GM12878 (cell line): ENCODE results near the gene PCDHGA2. TPM values are rescaled to one million over a fixed set of nuclear protein-coding genes. Genes with fewer than 3 reads are reported as not detected.

Source experiments
- ATAC-seq: fragments of 200-7000 bp; cut with Tn5 transposase; 3 replicates; pipeline ENCODE4 v1.9.1; 2020; ENCODE audit warnings: mild to moderate bottlenecking, moderate library complexity
- BruUV-seq: library from RNA; stranded (reverse); fragments of 400-500 nt; replicated peaks from 2 replicates; lab custom pipeline; 2021; lab: Mats Ljungman, UMichigan
- CTCF ChIA-PET: fragments of 300-600 bp; sonication (Branson Sonifier 250); formaldehyde crosslinking; extraction: SDS; loops from one replicate; lab custom pipeline; 2021; ENCODE audit warnings: inconsistent platforms; lab: Yijun Ruan, JAX
- POLR2A ChIA-PET: fragments of 350-600 bp; formaldehyde crosslinking; extraction: SDS; loops from one replicate; lab custom pipeline; 2021; ENCODE audit warnings: inconsistent platforms; lab: Charles Lee
- RAD21 ChIA-PET: fragments of 300-600 bp; sonication (Branson Sonifier 250); formaldehyde crosslinking; loops from one replicate; lab custom pipeline; 2023; ENCODE audit warnings: antibody characterized with exemption; ENCODE audit not compliant: unreplicated experiment; lab: Charles Lee
- SMC1A ChIA-PET: fragments of 300-600 bp; sonication (Branson Sonifier 250); formaldehyde crosslinking; loops from one replicate; lab custom pipeline; 2023; ENCODE audit not compliant: unreplicated experiment, uncharacterized antibody; lab: Charles Lee
- DNase-seq: peaks from one replicate; pipeline ENCODE4 v3.0.0-alpha.2; 2011; ENCODE audit warnings: low read depth, low spot score
- FAIRE-seq: peaks from 3 replicates; lab custom pipeline; 2011; peaks lifted over from hg19 to GRCh38; lab: Jason Lieb, UNC
- H2AFZ ChIP-seq: 2 replicates; pipeline ENCODE4 v1.6.0; 2011; ENCODE audit warnings: low read depth, low read length, control low read depth; ENCODE audit not compliant: control insufficient read depth
- H3K27ac ChIP-seq: 2 replicates; pipeline ENCODE4 v1.5.1; 2011; ENCODE audit warnings: control low read depth; ENCODE audit not compliant: control insufficient read depth, insufficient read depth
- H3K27me3 ChIP-seq, 2 experiments: replicated peaks in 1 of 2; 2 replicates each; pipeline versions ENCODE4 v1.6.0 to v1.6.1; 2011; ENCODE audit warnings: low read length in 1 of 2; ENCODE audit not compliant: control insufficient read depth in 2 of 2, insufficient read depth in 2 of 2
- H3K36me3 ChIP-seq, 2 experiments: 2 replicates each; pipeline ENCODE4 v1.5.1; 2011; ENCODE audit warnings: low read length in 1 of 2; ENCODE audit not compliant: control insufficient read depth in 2 of 2, insufficient read depth in 2 of 2
- H3K4me1 ChIP-seq: 2 replicates; pipeline ENCODE4 v1.6.1; 2011; ENCODE audit warnings: mild to moderate bottlenecking, low read length, moderate library complexity, mixed read lengths; ENCODE audit not compliant: control insufficient read depth, insufficient read depth
- H3K4me2 ChIP-seq: 2 replicates; pipeline ENCODE4 v1.6.0; 2011; ENCODE audit warnings: control low read depth; ENCODE audit not compliant: control insufficient read depth, insufficient read depth
- H3K4me3 ChIP-seq: fragments of 200-600 bp; sonication (generic); 2 replicates; pipeline ENCODE4 v1.5.1; 2016
- H3K79me2 ChIP-seq: 2 replicates; pipeline ENCODE4 v1.6.0; 2011; ENCODE audit warnings: low read length; ENCODE audit not compliant: control insufficient read depth, insufficient read depth
- H3K9ac ChIP-seq: 2 replicates; pipeline ENCODE4 v1.8.0; 2011; ENCODE audit warnings: low read length, control low read depth, mixed read lengths; ENCODE audit not compliant: control insufficient read depth, insufficient read depth
- H3K9me3 ChIP-seq: replicated peaks from 3 replicates; pipeline ENCODE4 v1.5.1; 2011; ENCODE audit warnings: mild to moderate bottlenecking, low read length; ENCODE audit not compliant: control insufficient read depth, insufficient read depth
- H4K20me1 ChIP-seq: 2 replicates; pipeline ENCODE4 v1.6.0; 2011; ENCODE audit not compliant: control insufficient read depth, insufficient read depth
- CBFB ChIP-seq: IDR thresholded peaks from 2 replicates; pipeline ENCODE4 v1.6.1; 2016; ENCODE audit warnings: antibody characterized with exemption, low read depth
- GABPA ChIP-seq: IDR thresholded peaks from 2 replicates; pipeline ENCODE4 v1.6.1; 2014; ENCODE audit warnings: antibody characterized with exemption, low read depth, mild to moderate bottlenecking, inconsistent platforms
- JUNB ChIP-seq: IDR thresholded peaks from 2 replicates; pipeline ENCODE4 v1.6.1; 2016; ENCODE audit warnings: antibody characterized with exemption, mild to moderate bottlenecking
- POLR2AphosphoS5 ChIP-seq: IDR thresholded peaks from 2 replicates; pipeline ENCODE4 v1.6.1; 2011; ENCODE audit warnings: mild to moderate bottlenecking, low read length, inconsistent platforms
- RAD21 ChIP-seq: IDR thresholded peaks from 2 replicates; pipeline ENCODE4 v1.6.1; 2011; ENCODE audit warnings: mild to moderate bottlenecking, low read depth, low read length, moderate library complexity; ENCODE audit not compliant: insufficient read depth
- SMAD1 ChIP-seq: fragments of 450-650 bp; IDR thresholded peaks from 2 replicates; pipeline ENCODE4 v1.6.1; 2018; ENCODE audit warnings: mild to moderate bottlenecking, low read depth; ENCODE audit not compliant: partially characterized antibody
- WGBS: methylation state at CpG from one replicate; pipeline ENCODE4 v1.1.6; 2016; ENCODE audit warnings: low lambda C conversion rate; ENCODE audit not compliant: insufficient replicate concordance, insufficient coverage; ENCODE audit errors: missing lambda C conversion rate; 5-methylcytosine and 5-hydroxymethylcytosine counted together
- in situ Hi-C: fragments of 300-500 bp; cut with MboI; formaldehyde crosslinking; loops from 9 replicates; pipeline ENCODE4 v1.14.3; 2018; ENCODE audit warnings: mixed read lengths
- intact Hi-C: fragments of 100-400 bp; cut with micrococcal nuclease; formaldehyde crosslinking; loops from one replicate; pipeline ENCODE4 v1.14.2; 2022; ENCODE audit not compliant: unreplicated experiment
- polyA plus RNA-seq, 11 experiments: library from polyadenylated mRNA; depleted of rRNA in 4 of 11; unstranded in 6 of 11; stranded (reverse) in 5 of 11; fragments of >200 nt; fragmentation: Nextera tagmentation in 4 of 11; fragmentation: Illumina TruSeq in 1 of 11; extraction: Ambion mirVana in 4 of 11; extraction: Trizol in 1 of 11; gene quantifications; 1 replicate in 1 of 11; 2 replicates in 10 of 11; pipeline versions ENCODE4 v1.2.1 to v1.2.3, GENCODE V29; 2011 to 2016; ENCODE audit warnings: inconsistent platforms in 2 of 11, missing spikeins in 2 of 11, low read depth in 1 of 11
- total RNA-seq, 4 experiments: library from RNA; depleted of rRNA in 3 of 4; stranded (reverse); fragments of >200 nt in 3 of 4; fragmentation: Illumina TruSeq in 1 of 4; extraction: Trizol in 1 of 4; gene quantifications; 2 replicates each; pipeline versions ENCODE4 v1.2.1 to v1.2.3, GENCODE V29; 2013 to 2021
- TF ChIP-seq, protein P1 (sequence below), 3 experiments: IDR thresholded peaks in 2 of 3; conservative IDR thresholded peaks in 1 of 3; 2 replicates each; pipeline ENCODE4 v1.5.1; 2011; ENCODE audit warnings: low read depth in 3 of 3, low read length in 3 of 3, mild to moderate bottlenecking in 3 of 3, control low read depth in 2 of 3, moderate library complexity in 2 of 3, inconsistent platforms in 1 of 3, mixed read lengths in 1 of 3; ENCODE audit not compliant: control insufficient read depth in 2 of 3, insufficient read depth in 1 of 3; ENCODE audit errors: extremely low read depth in 1 of 3

PCDHGA2 gene
- total and polyA plus RNA-seq, 10 of the 15 experiments (the other 5 are each of a cell fraction or from before 2014, with no cell fraction given) = 0.03 to 0.11 (median 0.05) TPM; not detected in 4

DNA sequence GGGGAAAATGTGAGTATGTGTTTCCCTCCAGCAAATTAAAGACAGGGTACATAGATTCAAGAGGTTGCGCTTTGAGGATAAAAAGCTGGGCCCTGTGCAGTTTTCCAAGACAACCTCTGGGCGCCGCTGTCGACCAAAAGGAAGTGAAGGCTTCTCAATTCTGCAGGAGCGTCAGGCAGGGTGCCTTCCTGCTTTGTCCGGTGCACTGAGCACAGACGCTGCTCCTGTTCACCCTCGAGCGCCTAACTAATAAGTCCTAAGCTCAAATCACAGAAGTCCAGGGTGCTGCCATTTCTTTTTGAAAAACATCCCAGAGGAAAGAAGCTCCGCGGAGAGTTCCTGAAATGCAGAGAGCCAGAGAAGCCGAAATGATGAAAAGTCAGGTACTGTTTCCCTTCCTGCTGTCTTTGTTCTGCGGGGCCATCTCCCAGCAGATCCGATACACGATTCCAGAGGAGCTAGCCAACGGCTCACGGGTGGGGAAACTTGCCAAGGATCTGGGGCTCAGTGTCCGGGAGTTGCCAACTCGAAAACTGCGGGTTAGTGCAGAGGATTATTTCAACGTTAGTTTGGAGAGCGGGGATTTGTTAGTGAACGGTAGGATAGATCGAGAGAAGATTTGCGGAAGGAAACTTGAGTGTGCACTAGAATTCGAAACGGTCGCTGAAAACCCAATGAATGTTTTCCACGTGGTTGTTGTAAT lies 11.5 kb downstream of the PCDHGA2 start, which contains the start of gene PCDHGB1:
Gene PCDHGB1, plus strand, starts transcription at position 183 of the 703 bp plus-strand sequence. Its CDS starts 162 bp downstream, at position 345.
- no peak for FAIRE-seq
- Histone ChIP-seq H3K27me3 (no peaks in the 10 kb centered on the region), H4K20me1 (no peaks in the 10 kb centered on the region), H3K4me1 (no peaks in the 10 kb centered on the region), H3K79me2 (no peaks in the 10 kb centered on the region), H3K27ac (no peak within 1 kb of the TSS), H3K9ac (no peak within 1 kb of the TSS), H2AFZ (no peak within 1 kb of the TSS; the same call in 1 of the 2 replicates), H3K4me3 (no peak within 1 kb of the TSS), H3K4me2 (no peak within 1 kb of the TSS), H3K36me3 (no peaks in the 10 kb centered on the region), H3K9me3 (peaks cover 2% of the 10 kb centered on the region; the same call in 2 of the 3 replicates)
- no TSS peak for BruUV-seq
- TF ChIP-seq RAD21 = peak; percentile 36; the same call in 1 of the 2 replicates
- no peak for TF ChIP-seq POLR2AphosphoS5
- TF ChIP-seq GABPA = 0 out of 2 replicates have a peak, but pooled peaks have one; percentile 7
- TF ChIP-seq CBFB = no peak
- TF ChIP-seq, protein P1, sequence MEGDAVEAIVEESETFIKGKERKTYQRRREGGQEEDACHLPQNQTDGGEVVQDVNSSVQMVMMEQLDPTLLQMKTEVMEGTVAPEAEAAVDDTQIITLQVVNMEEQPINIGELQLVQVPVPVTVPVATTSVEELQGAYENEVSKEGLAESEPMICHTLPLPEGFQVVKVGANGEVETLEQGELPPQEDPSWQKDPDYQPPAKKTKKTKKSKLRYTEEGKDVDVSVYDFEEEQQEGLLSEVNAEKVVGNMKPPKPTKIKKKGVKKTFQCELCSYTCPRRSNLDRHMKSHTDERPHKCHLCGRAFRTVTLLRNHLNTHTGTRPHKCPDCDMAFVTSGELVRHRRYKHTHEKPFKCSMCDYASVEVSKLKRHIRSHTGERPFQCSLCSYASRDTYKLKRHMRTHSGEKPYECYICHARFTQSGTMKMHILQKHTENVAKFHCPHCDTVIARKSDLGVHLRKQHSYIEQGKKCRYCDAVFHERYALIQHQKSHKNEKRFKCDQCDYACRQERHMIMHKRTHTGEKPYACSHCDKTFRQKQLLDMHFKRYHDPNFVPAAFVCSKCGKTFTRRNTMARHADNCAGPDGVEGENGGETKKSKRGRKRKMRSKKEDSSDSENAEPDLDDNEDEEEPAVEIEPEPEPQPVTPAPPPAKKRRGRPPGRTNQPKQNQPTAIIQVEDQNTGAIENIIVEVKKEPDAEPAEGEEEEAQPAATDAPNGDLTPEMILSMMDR (IDR thresholded peaks at IDR 0.05 in 2 of 3, conservative IDR thresholded peaks at IDR 0.05 in 1 of 3; ENCODE audit: control insufficient read depth in 2 of 3, extremely low read depth in 1 of 3, insufficient read depth in 1 of 3, low read depth in 3 of 3, low read length in 3 of 3) = peak; percentile 21 to 49 (median 30); a peak in 3 of 6 replicates
- no peak for TF ChIP-seq SMAD1
- TF ChIP-seq JUNB = no peak
- ChIA-PET RAD21 (no interaction called here), POLR2A (no interaction called here), SMC1A (no interaction called here), CTCF (interaction anchor here (1.1 to 1.6 kb wide), 3 partner anchors 39 to 214 kb away, joined by 3 to 6 read pairs (median 5); partner anchors contain the start of gene PCDHGA10)
- in situ Hi-C loops (no loop called here), intact Hi-C loops (no loop called here)
- WGBS = 42% methylated on average over 29 of the region's 29 CpGs
- peak; percentile 48; the same call in 2 of the 3 replicates for ATAC-seq
- no peak for DNase-seq
